K562 (cell line): ENCODE data around the gene NRCAM. TPM values are rescaled to one million over a fixed set of nuclear protein-coding genes. Genes with fewer than 3 reads are reported as not detected.
A peak's percentile ranks its signal among the peaks of the same experiment; 100 is the strongest.

ENCODE experiments used
- ATAC-seq: fragments of 200-7000 bp; cut with Tn5 transposase; 3 replicates; pipeline ENCODE4 v1.9.1; 2020; ENCODE audit warnings: moderate library complexity
- BruUV-seq: library from RNA; stranded (reverse); fragments of 400-500 nt; replicated peaks from 2 replicates; lab custom pipeline; 2021; lab: Mats Ljungman, UMichigan
- CTCF ChIA-PET: fragments of 300-600 bp; formaldehyde crosslinking; extraction: SDS; loops from one replicate; lab custom pipeline; 2021; ENCODE audit warnings: low intra/inter-chr PET ratio; lab: Yijun Ruan, JAX
- POLR2A ChIA-PET: fragments of 300-600, 350-650 bp; sonication (Branson Sonifier 250); formaldehyde crosslinking; extraction: SDS; loops from one replicate; lab custom pipeline; 2021; ENCODE audit warnings: antibody characterized with exemption, inconsistent platforms; lab: Yijun Ruan, JAX
- DNase-seq, 4 experiments: peaks; one replicate each; pipeline versions ENCODE4 v3.0.0 to v3.0.0-alpha.2; 2011 to 2018; ENCODE audit warnings: low spot score in 3 of 4, mixed read lengths in 3 of 4; ENCODE audit errors: extremely low read depth in 1 of 4
- FAIRE-seq: peaks from 2 replicates; lab custom pipeline; 2011; peaks lifted over from hg19 to GRCh38; lab: Jason Lieb, UNC
- H2AFZ ChIP-seq: 2 replicates; pipeline ENCODE4 v1.6.0; 2011; ENCODE audit warnings: low read depth, low read length, control low read depth, inconsistent platforms
- H3K27ac ChIP-seq: fragments of 200-600 bp; 3 replicates; pipeline ENCODE4 v1.8.0; 2011; ENCODE audit warnings: low read depth, mild to moderate bottlenecking, control low read depth, inconsistent platforms, low read length, moderate library complexity, mixed read lengths; ENCODE audit errors: extremely low read depth
- H3K27me3 ChIP-seq, 2 experiments: fragments of 300-600 bp in 1 of 2; 2 replicates in 1 of 2; 3 replicates in 1 of 2; pipeline versions ENCODE4 v1.6.0 to v1.8.0; 2011; ENCODE audit warnings: inconsistent platforms in 2 of 2, low read length in 2 of 2, mild to moderate bottlenecking in 1 of 2, mixed read lengths in 1 of 2, moderate library complexity in 1 of 2; ENCODE audit not compliant: control insufficient read depth in 2 of 2, insufficient read depth in 2 of 2
- H3K36me3 ChIP-seq: fragments of 300-600 bp; 3 replicates; pipeline ENCODE4 v1.8.0; 2011; ENCODE audit warnings: mild to moderate bottlenecking, low read length, inconsistent platforms; ENCODE audit not compliant: control insufficient read depth, insufficient read depth
- H3K4me1 ChIP-seq, 2 experiments: fragments of 200-600 bp in 1 of 2; replicated peaks in 1 of 2; 2 replicates in 1 of 2; 3 replicates in 1 of 2; pipeline versions ENCODE4 v1.5.1 to v1.8.0; 2011; ENCODE audit warnings: inconsistent platforms in 2 of 2, low read length in 2 of 2, mild to moderate bottlenecking in 1 of 2, mixed read lengths in 1 of 2, moderate library complexity in 1 of 2; ENCODE audit not compliant: control insufficient read depth in 2 of 2, insufficient read depth in 2 of 2
- H3K4me2 ChIP-seq: 2 replicates; pipeline ENCODE4 v1.6.1; 2011; ENCODE audit warnings: low read length, control low read depth, inconsistent platforms, mixed read lengths; ENCODE audit not compliant: insufficient read depth
- H3K4me3 ChIP-seq: fragments of 200-600 bp; sonication (generic), shearing (Covaris generic); 2 replicates; pipeline ENCODE4 v1.5.1; 2016; ENCODE audit warnings: control low read depth, inconsistent platforms
- H3K79me2 ChIP-seq: fragments of 200-600 bp; 3 replicates; pipeline ENCODE4 v1.8.0; 2011; ENCODE audit warnings: low read length, inconsistent platforms; ENCODE audit not compliant: control insufficient read depth, insufficient read depth
- H3K9ac ChIP-seq, 2 experiments: 2 replicates each; pipeline versions ENCODE4 v1.6.0 to v1.6.1; 2011; ENCODE audit warnings: low read depth in 2 of 2, low read length in 2 of 2, control low read depth in 1 of 2, inconsistent platforms in 1 of 2, mild to moderate bottlenecking in 1 of 2, mixed read lengths in 1 of 2; ENCODE audit not compliant: insufficient read depth in 1 of 2
- H3K9me1 ChIP-seq: one replicate; pipeline ENCODE4 v1.6.0; 2011; ENCODE audit warnings: inconsistent platforms, mild to moderate bottlenecking, low read length, moderate library complexity; ENCODE audit not compliant: control insufficient read depth, insufficient read depth
- H3K9me3 ChIP-seq: replicated peaks from 2 replicates; pipeline ENCODE4 v1.5.1; 2011; ENCODE audit warnings: low read depth, low read length, inconsistent platforms; ENCODE audit not compliant: control insufficient read depth, insufficient read depth
- H4K20me1 ChIP-seq: replicated peaks from 2 replicates; pipeline ENCODE4 v1.6.1; 2011; ENCODE audit warnings: low read length, inconsistent platforms, mixed read lengths; ENCODE audit not compliant: control insufficient read depth, insufficient read depth
- E2F3 ChIP-seq: fragments of 250-450 bp; sonication (Bioruptor Pico); IDR thresholded peaks from 2 replicates; pipeline ENCODE4 v1.4.0; 2020; ENCODE audit warnings: mild to moderate bottlenecking
- LEF1 ChIP-seq: fragments of 450-650 bp; IDR thresholded peaks from 2 replicates; pipeline ENCODE4 v1.6.1; 2016; ENCODE audit warnings: mild to moderate bottlenecking
- NONO ChIP-seq, 2 experiments: fragments of 200-400 bp in 1 of 2; fragments of 450-650 bp in 1 of 2; formaldehyde crosslinking in 1 of 2; IDR thresholded peaks; 2 replicates each; pipeline ENCODE4 v1.6.1; 2017; ENCODE audit warnings: low read depth in 2 of 2, mild to moderate bottlenecking in 2 of 2, moderate library complexity in 2 of 2, low read length in 1 of 2
- NR3C1 ChIP-seq: sonication (generic); formaldehyde crosslinking; IDR thresholded peaks from 2 replicates; pipeline ENCODE4 v1.8.1; 2022; ENCODE audit warnings: missing genetic modification reagents
- SRF ChIP-seq, 2 experiments: fragments of 250-450, 450-650 bp in 1 of 2; sonication (Bioruptor Pico) in 1 of 2; sonication (generic) in 1 of 2; formaldehyde crosslinking; IDR thresholded peaks; 2 replicates each; pipeline versions ENCODE4 v1.5.0 to v1.5.1; 2020 to 2022; ENCODE audit warnings: mild to moderate bottlenecking in 1 of 2, missing genetic modification reagents in 1 of 2
- STAT5B ChIP-seq: fragments of 250-450 bp; sonication (Bioruptor Pico); IDR thresholded peaks from 2 replicates; pipeline ENCODE4 v1.8.0; 2021; ENCODE audit warnings: mild to moderate bottlenecking, inconsistent platforms
- XRCC4 ChIP-seq: IDR thresholded peaks from one replicate; pipeline ENCODE4 v1.6.1; 2011; ENCODE audit not compliant: insufficient read depth, insufficient read length; ENCODE audit errors: extremely low read depth
- ZNF75A ChIP-seq: fragments of 450-650 bp; formaldehyde crosslinking; IDR thresholded peaks from 2 replicates; pipeline ENCODE4 v1.4.0; 2020; ENCODE audit warnings: mild to moderate bottlenecking
- WGBS: fragments of 100-300 bp; shearing (Covaris generic); methylation state at CpG from one replicate; pipeline ENCODE4 v1.1.6; 2016; ENCODE audit warnings: low coverage, mixed read lengths; ENCODE audit not compliant: insufficient coverage; ENCODE audit errors: missing lambda C conversion rate; 5-methylcytosine and 5-hydroxymethylcytosine counted together
- in situ Hi-C: fragments of 300-500 bp; cut with MboI; formaldehyde crosslinking; loops from 4 replicates; pipeline ENCODE4 v1.15.0; 2018; ENCODE audit warnings: inconsistent platforms, mixed read lengths
- intact Hi-C: fragments of 100-400 bp; cut with micrococcal nuclease; formaldehyde crosslinking; loops from 2 replicates; pipeline ENCODE4 v1.14.2; 2022
- polyA plus RNA-seq, 8 experiments: library from polyadenylated mRNA; depleted of rRNA in 4 of 8; stranded (reverse) in 5 of 8; unstranded in 3 of 8; fragments of >200 nt; fragmentation: Nextera tagmentation in 2 of 8; fragmentation: Illumina TruSeq in 1 of 8; extraction: Ambion mirVana in 2 of 8; extraction: Trizol in 1 of 8; gene quantifications; 2 replicates each; pipeline versions ENCODE4 v1.2.1 to v1.2.3, GENCODE V29; 2011 to 2014; ENCODE audit warnings: inconsistent platforms in 1 of 8, missing spikeins in 1 of 8
- total RNA-seq, 7 experiments: library from RNA; depleted of rRNA in 6 of 7; stranded (reverse); fragments of >200 nt in 6 of 7; fragmentation: Illumina TruSeq in 2 of 7; extraction: Trizol in 2 of 7; gene quantifications; 2 replicates each; pipeline versions ENCODE4 v1.2.1 to v1.2.3, GENCODE V29; 2011 to 2021; ENCODE audit warnings: low replicate concordance in 1 of 7
- TF ChIP-seq, protein P1 (sequence below): fragments of 200-800 bp; sonication (Bioruptor generic); IDR thresholded peaks from 2 replicates; pipeline ENCODE4 v1.6.1; 2017; ENCODE audit warnings: missing genetic modification characterization, missing compliant biosample characterization
- TF ChIP-seq, protein P2 (sequence below): sonication (generic); formaldehyde crosslinking; IDR thresholded peaks from 2 replicates; pipeline ENCODE4 v1.8.0; 2023; ENCODE audit warnings: missing genetic modification reagents, mild to moderate bottlenecking, borderline replicate concordance
- TF ChIP-seq, protein P3 (sequence below): IDR thresholded peaks from 2 replicates; pipeline ENCODE4 v1.6.1; 2012; ENCODE audit warnings: low read depth, low read length, improper control_type of control experiment, borderline replicate concordance

The NRCAM gene
- total and polyA plus RNA-seq, 9 of the 15 experiments (the other 6 are each of a cell fraction or from before 2014, with no cell fraction given): 0.03 to 0.54 (median 0.12) TPM; not detected in 1

DNA sequence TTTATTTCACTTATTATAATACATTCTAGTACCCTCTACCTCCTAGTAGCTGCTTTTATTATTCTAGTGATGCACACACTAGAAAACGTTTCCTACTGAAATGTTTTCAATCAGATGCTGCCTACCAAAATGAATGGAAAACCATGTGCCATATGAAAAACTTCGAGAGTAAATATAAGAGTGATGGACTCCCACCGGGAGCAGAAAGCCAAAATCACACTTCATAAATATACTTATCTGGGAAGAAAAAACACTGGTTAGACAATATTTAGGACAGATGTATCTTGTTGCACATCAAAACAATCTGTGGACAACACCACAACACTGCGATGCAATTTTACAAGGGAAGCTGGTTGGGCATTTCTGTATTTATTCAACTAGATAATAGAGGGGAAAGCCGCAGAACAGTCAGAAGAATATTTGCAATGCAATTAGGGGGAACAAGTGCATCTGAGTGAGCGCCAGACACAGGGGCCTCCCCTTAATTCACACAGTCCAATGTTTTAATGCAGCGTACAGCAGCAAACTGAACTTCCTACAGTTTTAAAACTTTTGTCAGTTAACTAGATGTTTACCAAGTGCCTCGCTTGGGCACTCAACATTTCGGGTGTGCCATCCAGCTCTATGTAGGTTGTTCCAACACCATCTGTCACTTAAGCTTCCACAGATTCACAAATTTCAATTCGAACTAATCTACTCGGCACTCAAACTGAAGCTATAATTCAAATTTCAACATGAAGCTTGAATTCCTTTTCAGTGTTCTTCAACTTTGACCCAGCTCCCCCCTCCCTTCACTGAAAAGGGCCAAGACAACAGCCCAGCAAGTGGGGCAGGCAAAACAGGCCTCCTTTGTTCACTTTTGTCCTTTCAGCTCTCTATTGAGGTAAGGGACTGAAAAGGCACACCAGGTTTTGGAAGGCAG lies 7.4 kb downstream of the NRCAM start:
- Histone ChIP-seq H3K4me3 (no peak overlapping the region), H3K9me1 (no peaks in the 10 kb centered on the region), H3K36me3 (no peaks in the 10 kb centered on the region), H3K4me2 (no peak overlapping the region), H3K27me3 (peaks cover 12 to 27% of the 10 kb centered on the region in 2 experiments; a peak in 4 of 5 replicates), H3K27ac (no peak overlapping the region), H4K20me1 (no peaks in the 10 kb centered on the region), H3K4me1 (no peaks in the 10 kb centered on the region), H3K9ac (no peak overlapping the region), H3K9me3 (no peaks in the 10 kb centered on the region), H2AFZ (no peak overlapping the region), H3K79me2 (no peaks in the 10 kb centered on the region)
- in situ Hi-C loops (no loop called here), intact Hi-C loops (no loop called here)
- 2% methylated on average over 11 of the region's 11 CpGs for WGBS
- ATAC-seq: no peak
- FAIRE-seq: peak; percentile 15
- BruUV-seq: no TSS peak
- CTCF ChIA-PET: no interaction called here
- DNase-seq: no peak
- POLR2A ChIA-PET: interaction anchor here (0.6 to 0.8 kb wide), 3 partner anchors 13 to 244 kb away, joined by 3 read pairs; no protein-coding TSS in a partner anchor
- TF ChIP-seq, protein P1, sequence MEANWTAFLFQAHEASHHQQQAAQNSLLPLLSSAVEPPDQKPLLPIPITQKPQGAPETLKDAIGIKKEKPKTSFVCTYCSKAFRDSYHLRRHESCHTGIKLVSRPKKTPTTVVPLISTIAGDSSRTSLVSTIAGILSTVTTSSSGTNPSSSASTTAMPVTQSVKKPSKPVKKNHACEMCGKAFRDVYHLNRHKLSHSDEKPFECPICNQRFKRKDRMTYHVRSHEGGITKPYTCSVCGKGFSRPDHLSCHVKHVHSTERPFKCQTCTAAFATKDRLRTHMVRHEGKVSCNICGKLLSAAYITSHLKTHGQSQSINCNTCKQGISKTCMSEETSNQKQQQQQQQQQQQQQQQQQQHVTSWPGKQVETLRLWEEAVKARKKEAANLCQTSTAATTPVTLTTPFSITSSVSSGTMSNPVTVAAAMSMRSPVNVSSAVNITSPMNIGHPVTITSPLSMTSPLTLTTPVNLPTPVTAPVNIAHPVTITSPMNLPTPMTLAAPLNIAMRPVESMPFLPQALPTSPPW: no peak
- TF ChIP-seq SRF (CRISPR knock-in tag; IDR thresholded peaks at IDR 0.05) (no peak), XRCC4 (no peak), STAT5B (CRISPR knock-in tag) (no peak), ZNF75A (no peak), LEF1 (no peak), E2F3 (CRISPR knock-in tag) (no peak), NR3C1 (CRISPR knock-in tag) (no peak), NONO (IDR thresholded peaks at IDR 0.05; ENCODE audit: low read depth in 2 of 2, low read length in 1 of 2) (no peak)
- TF ChIP-seq, protein P2, sequence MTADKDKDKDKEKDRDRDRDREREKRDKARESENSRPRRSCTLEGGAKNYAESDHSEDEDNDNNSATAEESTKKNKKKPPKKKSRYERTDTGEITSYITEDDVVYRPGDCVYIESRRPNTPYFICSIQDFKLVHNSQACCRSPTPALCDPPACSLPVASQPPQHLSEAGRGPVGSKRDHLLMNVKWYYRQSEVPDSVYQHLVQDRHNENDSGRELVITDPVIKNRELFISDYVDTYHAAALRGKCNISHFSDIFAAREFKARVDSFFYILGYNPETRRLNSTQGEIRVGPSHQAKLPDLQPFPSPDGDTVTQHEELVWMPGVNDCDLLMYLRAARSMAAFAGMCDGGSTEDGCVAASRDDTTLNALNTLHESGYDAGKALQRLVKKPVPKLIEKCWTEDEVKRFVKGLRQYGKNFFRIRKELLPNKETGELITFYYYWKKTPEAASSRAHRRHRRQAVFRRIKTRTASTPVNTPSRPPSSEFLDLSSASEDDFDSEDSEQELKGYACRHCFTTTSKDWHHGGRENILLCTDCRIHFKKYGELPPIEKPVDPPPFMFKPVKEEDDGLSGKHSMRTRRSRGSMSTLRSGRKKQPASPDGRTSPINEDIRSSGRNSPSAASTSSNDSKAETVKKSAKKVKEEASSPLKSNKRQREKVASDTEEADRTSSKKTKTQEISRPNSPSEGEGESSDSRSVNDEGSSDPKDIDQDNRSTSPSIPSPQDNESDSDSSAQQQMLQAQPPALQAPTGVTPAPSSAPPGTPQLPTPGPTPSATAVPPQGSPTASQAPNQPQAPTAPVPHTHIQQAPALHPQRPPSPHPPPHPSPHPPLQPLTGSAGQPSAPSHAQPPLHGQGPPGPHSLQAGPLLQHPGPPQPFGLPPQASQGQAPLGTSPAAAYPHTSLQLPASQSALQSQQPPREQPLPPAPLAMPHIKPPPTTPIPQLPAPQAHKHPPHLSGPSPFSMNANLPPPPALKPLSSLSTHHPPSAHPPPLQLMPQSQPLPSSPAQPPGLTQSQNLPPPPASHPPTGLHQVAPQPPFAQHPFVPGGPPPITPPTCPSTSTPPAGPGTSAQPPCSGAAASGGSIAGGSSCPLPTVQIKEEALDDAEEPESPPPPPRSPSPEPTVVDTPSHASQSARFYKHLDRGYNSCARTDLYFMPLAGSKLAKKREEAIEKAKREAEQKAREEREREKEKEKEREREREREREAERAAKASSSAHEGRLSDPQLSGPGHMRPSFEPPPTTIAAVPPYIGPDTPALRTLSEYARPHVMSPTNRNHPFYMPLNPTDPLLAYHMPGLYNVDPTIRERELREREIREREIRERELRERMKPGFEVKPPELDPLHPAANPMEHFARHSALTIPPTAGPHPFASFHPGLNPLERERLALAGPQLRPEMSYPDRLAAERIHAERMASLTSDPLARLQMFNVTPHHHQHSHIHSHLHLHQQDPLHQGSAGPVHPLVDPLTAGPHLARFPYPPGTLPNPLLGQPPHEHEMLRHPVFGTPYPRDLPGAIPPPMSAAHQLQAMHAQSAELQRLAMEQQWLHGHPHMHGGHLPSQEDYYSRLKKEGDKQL (CRISPR knock-in tag): no peak
- TF ChIP-seq, protein P3, sequence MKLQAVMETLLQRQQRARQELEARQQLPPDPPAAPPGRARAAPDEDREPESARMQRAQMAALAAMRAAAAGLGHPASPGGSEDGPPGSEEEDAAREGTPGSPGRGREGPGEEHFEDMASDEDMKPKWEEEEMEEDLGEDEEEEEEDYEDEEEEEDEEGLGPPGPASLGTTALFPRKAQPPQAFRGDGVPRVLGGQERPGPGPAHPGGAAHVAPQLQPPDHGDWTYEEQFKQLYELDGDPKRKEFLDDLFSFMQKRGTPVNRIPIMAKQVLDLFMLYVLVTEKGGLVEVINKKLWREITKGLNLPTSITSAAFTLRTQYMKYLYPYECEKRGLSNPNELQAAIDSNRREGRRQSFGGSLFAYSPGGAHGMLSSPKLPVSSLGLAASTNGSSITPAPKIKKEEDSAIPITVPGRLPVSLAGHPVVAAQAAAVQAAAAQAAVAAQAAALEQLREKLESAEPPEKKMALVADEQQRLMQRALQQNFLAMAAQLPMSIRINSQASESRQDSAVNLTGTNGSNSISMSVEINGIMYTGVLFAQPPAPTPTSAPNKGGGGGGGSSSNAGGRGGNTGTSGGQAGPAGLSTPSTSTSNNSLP: no peak
